HEK293 (cell line): ENCODE measurements around the gene PCSK5.

Experiments used
- CTCF ChIA-PET: fragments of 350-600 bp; formaldehyde crosslinking; extraction: SDS; loops from one replicate; lab custom pipeline; 2021; ENCODE audit warnings: antibody characterized with exemption; lab: Yijun Ruan, JAX
- POLR2A ChIA-PET: fragments of 300-600 bp; formaldehyde crosslinking; extraction: SDS; loops from one replicate; lab custom pipeline; 2020; ENCODE audit warnings: antibody characterized with exemption, inconsistent platforms; lab: Yijun Ruan, JAX
- H3K27ac ChIP-seq: fragments of 200-500 bp; sonication (Bioruptor generic); 2 replicates; pipeline ENCODE4 v1.5.1; 2014; ENCODE audit warnings: low read depth, low read length, control low read depth, inconsistent platforms; ENCODE audit errors: extremely low read depth
- H3K36me3 ChIP-seq, 2 experiments: fragments of 200-500 bp in 1 of 2; sonication (Bioruptor generic) in 1 of 2; 1 replicate in 1 of 2; 2 replicates in 1 of 2; pipeline ENCODE4 v1.5.1; 2014 to 2017; ENCODE audit warnings: inconsistent platforms in 2 of 2, low read length in 2 of 2; ENCODE audit not compliant: control insufficient read depth in 2 of 2, insufficient read depth in 1 of 2
- H3K4me1 ChIP-seq: fragments of 200-500 bp; sonication (Bioruptor generic); 2 replicates; pipeline ENCODE4 v1.5.1; 2014; ENCODE audit warnings: mild to moderate bottlenecking, low read length, inconsistent platforms; ENCODE audit not compliant: control insufficient read depth, insufficient read depth
- H3K4me3 ChIP-seq: 2 replicates; pipeline ENCODE4 v1.5.1; 2011; ENCODE audit warnings: low read depth, mild to moderate bottlenecking, control low read depth, low read length, moderate library complexity
- H3K9me3 ChIP-seq: fragments of 200-500 bp; sonication (Bioruptor generic); 2 replicates; pipeline ENCODE4 v1.5.1; 2014; ENCODE audit warnings: low read depth, low read length, inconsistent platforms; ENCODE audit not compliant: control insufficient read depth, insufficient read depth
- FEZF1 ChIP-seq: fragments of 450-650 bp; formaldehyde crosslinking; IDR thresholded peaks from 2 replicates; pipeline ENCODE4 v1.5.1; 2016; ENCODE audit warnings: missing biosample characterization, missing genetic modification characterization
- KLF1 ChIP-seq: fragments of 450-650 bp; formaldehyde crosslinking; IDR thresholded peaks from 2 replicates; pipeline ENCODE4 v1.5.1; 2016; ENCODE audit warnings: missing biosample characterization, missing genetic modification characterization
- ZFP41 ChIP-seq: fragments of 450-650 bp; formaldehyde crosslinking; IDR thresholded peaks from 2 replicates; pipeline ENCODE4 v1.5.1; 2016; ENCODE audit warnings: missing biosample characterization, missing genetic modification characterization, borderline replicate concordance
- ZFP69B ChIP-seq: fragments of 450-650 bp; formaldehyde crosslinking; IDR thresholded peaks from 2 replicates; pipeline ENCODE4 v1.5.1; 2016; ENCODE audit warnings: missing biosample characterization, missing genetic modification characterization
- ZNF138 ChIP-seq: fragments of 450-650 bp; formaldehyde crosslinking; IDR thresholded peaks from 2 replicates; pipeline ENCODE4 v1.5.1; 2016; ENCODE audit warnings: missing biosample characterization, missing genetic modification characterization, borderline replicate concordance
- ZNF266 ChIP-seq: fragments of 450-650 bp; formaldehyde crosslinking; IDR thresholded peaks from 2 replicates; pipeline ENCODE4 v1.5.1; 2016; ENCODE audit warnings: missing biosample characterization, missing genetic modification characterization, low read depth
- ZNF311 ChIP-seq: fragments of 450-650 bp; formaldehyde crosslinking; IDR thresholded peaks from 2 replicates; pipeline ENCODE4 v1.5.1; 2017; ENCODE audit warnings: missing biosample characterization, missing genetic modification characterization, borderline replicate concordance
- ZNF350 ChIP-seq: fragments of 450-650 bp; formaldehyde crosslinking; IDR thresholded peaks from 2 replicates; pipeline ENCODE4 v1.5.0; 2017; ENCODE audit warnings: missing biosample characterization, mild to moderate bottlenecking, missing genetic modification characterization
- ZNF366 ChIP-seq: fragments of 450-650 bp; formaldehyde crosslinking; conservative IDR thresholded peaks from 2 replicates; pipeline ENCODE4 v1.5.1; 2016; ENCODE audit warnings: missing biosample characterization, missing genetic modification characterization
- ZNF391 ChIP-seq: fragments of 450-650 bp; formaldehyde crosslinking; IDR thresholded peaks from 2 replicates; pipeline ENCODE4 v1.5.1; 2016; ENCODE audit warnings: low read depth, missing biosample characterization, missing genetic modification characterization, borderline replicate concordance
- ZNF426 ChIP-seq: fragments of 450-650 bp; formaldehyde crosslinking; IDR thresholded peaks from 2 replicates; pipeline ENCODE4 v1.5.1; 2017; ENCODE audit warnings: missing biosample characterization, missing genetic modification characterization, mild to moderate bottlenecking, inconsistent platforms, moderate library complexity
- ZNF510 ChIP-seq: fragments of 450-650 bp; formaldehyde crosslinking; IDR thresholded peaks from 2 replicates; pipeline ENCODE4 v1.5.1; 2018; ENCODE audit warnings: mild to moderate bottlenecking, missing genetic modification characterization, missing biosample characterization; ENCODE audit not compliant: insufficient replicate concordance
- ZNF660 ChIP-seq: fragments of 450-650 bp; IDR thresholded peaks from 2 replicates; pipeline ENCODE4 v1.5.1; 2018; ENCODE audit warnings: missing biosample characterization, mild to moderate bottlenecking, missing genetic modification characterization
- ZNF768 ChIP-seq: fragments of 450-650 bp; formaldehyde crosslinking; IDR thresholded peaks from 2 replicates; pipeline ENCODE4 v1.5.1; 2018; ENCODE audit warnings: missing biosample characterization, mild to moderate bottlenecking, missing genetic modification characterization
- ZNF777 ChIP-seq: fragments of 450-650 bp; formaldehyde crosslinking; IDR thresholded peaks from 2 replicates; pipeline ENCODE4 v1.5.1; 2017; ENCODE audit warnings: missing biosample characterization, missing genetic modification characterization, borderline replicate concordance
- ZNF792 ChIP-seq: fragments of 450-650 bp; formaldehyde crosslinking; IDR thresholded peaks from 2 replicates; pipeline ENCODE4 v1.5.1; 2016; ENCODE audit warnings: missing biosample characterization, missing genetic modification characterization
- TF ChIP-seq, protein P1 (sequence below): fragments of 450-650 bp; formaldehyde crosslinking; IDR thresholded peaks from 2 replicates; pipeline ENCODE4 v1.5.1; 2016; ENCODE audit warnings: missing biosample characterization, missing genetic modification characterization
- TF ChIP-seq, protein P2 (sequence below): fragments of 450-650 bp; formaldehyde crosslinking; IDR thresholded peaks from 2 replicates; pipeline ENCODE4 v1.5.1; 2016; ENCODE audit warnings: missing biosample characterization, missing genetic modification characterization
- TF ChIP-seq, protein P3 (sequence below): fragments of 450-650 bp; formaldehyde crosslinking; IDR thresholded peaks from 2 replicates; pipeline ENCODE4 v1.5.1; 2016; ENCODE audit warnings: missing biosample characterization, missing genetic modification characterization
- TF ChIP-seq, protein P4 (sequence below): fragments of 450-650 bp; IDR thresholded peaks from 2 replicates; pipeline ENCODE4 v1.5.1; 2018; ENCODE audit warnings: missing biosample characterization, mild to moderate bottlenecking, missing genetic modification characterization
- TF ChIP-seq, protein P5 (sequence below): fragments of 450-650 bp; formaldehyde crosslinking; IDR thresholded peaks from 2 replicates; pipeline ENCODE4 v1.5.1; 2016; ENCODE audit warnings: missing biosample characterization, missing genetic modification characterization

Gene PCSK5

DNA sequence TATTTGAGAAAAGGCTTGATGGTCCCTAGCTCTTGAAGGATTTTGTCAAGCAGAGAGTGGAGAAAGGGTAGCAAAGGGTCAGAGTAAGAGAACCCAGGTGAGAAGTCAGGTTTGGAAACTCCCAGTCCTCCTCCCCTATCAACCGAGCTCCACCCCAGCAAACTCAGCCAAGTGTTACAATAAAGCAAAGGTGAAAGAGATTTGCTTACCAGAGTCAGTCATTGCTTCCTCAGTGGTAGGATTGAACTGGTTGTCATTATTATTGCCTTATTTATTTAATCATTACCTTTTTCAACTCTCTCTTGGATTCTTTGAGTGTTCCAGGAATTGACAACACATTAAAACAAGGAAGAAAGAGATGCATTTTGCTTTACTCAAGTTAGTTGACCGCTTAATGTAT, 423.3 kb downstream of the PCSK5 start:
- POLR2A ChIA-PET: no interaction called here
- H3K4me1 ChIP-seq: no peaks in the 10 kb centered on the region
- H3K9me3 ChIP-seq: no peaks in the 10 kb centered on the region
- no peak overlapping the region for H3K27ac ChIP-seq
- TF ChIP-seq, protein P1, sequence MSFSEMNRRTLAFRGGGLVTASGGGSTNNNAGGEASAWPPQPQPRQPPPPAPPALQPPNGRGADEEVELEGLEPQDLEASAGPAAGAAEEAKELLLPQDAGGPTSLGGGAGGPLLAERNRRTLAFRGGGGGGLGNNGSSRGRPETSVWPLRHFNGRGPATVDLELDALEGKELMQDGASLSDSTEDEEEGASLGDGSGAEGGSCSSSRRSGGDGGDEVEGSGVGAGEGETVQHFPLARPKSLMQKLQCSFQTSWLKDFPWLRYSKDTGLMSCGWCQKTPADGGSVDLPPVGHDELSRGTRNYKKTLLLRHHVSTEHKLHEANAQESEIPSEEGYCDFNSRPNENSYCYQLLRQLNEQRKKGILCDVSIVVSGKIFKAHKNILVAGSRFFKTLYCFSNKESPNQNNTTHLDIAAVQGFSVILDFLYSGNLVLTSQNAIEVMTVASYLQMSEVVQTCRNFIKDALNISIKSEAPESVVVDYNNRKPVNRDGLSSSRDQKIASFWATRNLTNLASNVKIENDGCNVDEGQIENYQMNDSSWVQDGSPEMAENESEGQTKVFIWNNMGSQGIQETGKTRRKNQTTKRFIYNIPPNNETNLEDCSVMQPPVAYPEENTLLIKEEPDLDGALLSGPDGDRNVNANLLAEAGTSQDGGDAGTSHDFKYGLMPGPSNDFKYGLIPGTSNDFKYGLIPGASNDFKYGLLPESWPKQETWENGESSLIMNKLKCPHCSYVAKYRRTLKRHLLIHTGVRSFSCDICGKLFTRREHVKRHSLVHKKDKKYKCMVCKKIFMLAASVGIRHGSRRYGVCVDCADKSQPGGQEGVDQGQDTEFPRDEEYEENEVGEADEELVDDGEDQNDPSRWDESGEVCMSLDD (tag by site-specific recombination): no peak
- TF ChIP-seq ZNF792: no peak
- no peak for TF ChIP-seq ZFP41
- TF ChIP-seq ZNF138 (tag by site-specific recombination): no peak
- TF ChIP-seq ZNF426 (tag by site-specific recombination): no peak
- TF ChIP-seq, protein P2, sequence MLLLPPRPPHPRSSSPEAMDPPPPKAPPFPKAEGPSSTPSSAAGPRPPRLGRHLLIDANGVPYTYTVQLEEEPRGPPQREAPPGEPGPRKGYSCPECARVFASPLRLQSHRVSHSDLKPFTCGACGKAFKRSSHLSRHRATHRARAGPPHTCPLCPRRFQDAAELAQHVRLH: no peak
- no peak for TF ChIP-seq ZNF768 (tag by site-specific recombination)
- TF ChIP-seq FEZF1: no peak
- TF ChIP-seq ZNF777 (tag by site-specific recombination): no peak
- no peak for TF ChIP-seq ZNF311 (tag by site-specific recombination)
- no peak for TF ChIP-seq ZNF366 (tag by site-specific recombination)
- TF ChIP-seq ZNF266: no peak
- TF ChIP-seq ZNF391 (tag by site-specific recombination): no peak
- TF ChIP-seq, protein P3, sequence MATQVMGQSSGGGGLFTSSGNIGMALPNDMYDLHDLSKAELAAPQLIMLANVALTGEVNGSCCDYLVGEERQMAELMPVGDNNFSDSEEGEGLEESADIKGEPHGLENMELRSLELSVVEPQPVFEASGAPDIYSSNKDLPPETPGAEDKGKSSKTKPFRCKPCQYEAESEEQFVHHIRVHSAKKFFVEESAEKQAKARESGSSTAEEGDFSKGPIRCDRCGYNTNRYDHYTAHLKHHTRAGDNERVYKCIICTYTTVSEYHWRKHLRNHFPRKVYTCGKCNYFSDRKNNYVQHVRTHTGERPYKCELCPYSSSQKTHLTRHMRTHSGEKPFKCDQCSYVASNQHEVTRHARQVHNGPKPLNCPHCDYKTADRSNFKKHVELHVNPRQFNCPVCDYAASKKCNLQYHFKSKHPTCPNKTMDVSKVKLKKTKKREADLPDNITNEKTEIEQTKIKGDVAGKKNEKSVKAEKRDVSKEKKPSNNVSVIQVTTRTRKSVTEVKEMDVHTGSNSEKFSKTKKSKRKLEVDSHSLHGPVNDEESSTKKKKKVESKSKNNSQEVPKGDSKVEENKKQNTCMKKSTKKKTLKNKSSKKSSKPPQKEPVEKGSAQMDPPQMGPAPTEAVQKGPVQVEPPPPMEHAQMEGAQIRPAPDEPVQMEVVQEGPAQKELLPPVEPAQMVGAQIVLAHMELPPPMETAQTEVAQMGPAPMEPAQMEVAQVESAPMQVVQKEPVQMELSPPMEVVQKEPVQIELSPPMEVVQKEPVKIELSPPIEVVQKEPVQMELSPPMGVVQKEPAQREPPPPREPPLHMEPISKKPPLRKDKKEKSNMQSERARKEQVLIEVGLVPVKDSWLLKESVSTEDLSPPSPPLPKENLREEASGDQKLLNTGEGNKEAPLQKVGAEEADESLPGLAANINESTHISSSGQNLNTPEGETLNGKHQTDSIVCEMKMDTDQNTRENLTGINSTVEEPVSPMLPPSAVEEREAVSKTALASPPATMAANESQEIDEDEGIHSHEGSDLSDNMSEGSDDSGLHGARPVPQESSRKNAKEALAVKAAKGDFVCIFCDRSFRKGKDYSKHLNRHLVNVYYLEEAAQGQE (tag by site-specific recombination): no peak
- TF ChIP-seq, protein P4, sequence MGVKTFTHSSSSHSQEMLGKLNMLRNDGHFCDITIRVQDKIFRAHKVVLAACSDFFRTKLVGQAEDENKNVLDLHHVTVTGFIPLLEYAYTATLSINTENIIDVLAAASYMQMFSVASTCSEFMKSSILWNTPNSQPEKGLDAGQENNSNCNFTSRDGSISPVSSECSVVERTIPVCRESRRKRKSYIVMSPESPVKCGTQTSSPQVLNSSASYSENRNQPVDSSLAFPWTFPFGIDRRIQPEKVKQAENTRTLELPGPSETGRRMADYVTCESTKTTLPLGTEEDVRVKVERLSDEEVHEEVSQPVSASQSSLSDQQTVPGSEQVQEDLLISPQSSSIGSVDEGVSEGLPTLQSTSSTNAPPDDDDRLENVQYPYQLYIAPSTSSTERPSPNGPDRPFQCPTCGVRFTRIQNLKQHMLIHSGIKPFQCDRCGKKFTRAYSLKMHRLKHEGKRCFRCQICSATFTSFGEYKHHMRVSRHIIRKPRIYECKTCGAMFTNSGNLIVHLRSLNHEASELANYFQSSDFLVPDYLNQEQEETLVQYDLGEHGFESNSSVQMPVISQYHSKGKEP (tag by site-specific recombination): no peak
- TF ChIP-seq ZFP69B (tag by site-specific recombination): no peak
- peaks cover 0 to 3% of the 10 kb centered on the region in 2 experiments; a peak in 1 of 3 replicates for H3K36me3 ChIP-seq
- H3K4me3 ChIP-seq: no peak overlapping the region
- CTCF ChIA-PET: interaction anchor here (0.6 to 1.2 kb wide), 4 partner anchors 10 to 741 kb away, joined by 3 to 5 read pairs (median 4); no protein-coding TSS in a partner anchor

DNA sequence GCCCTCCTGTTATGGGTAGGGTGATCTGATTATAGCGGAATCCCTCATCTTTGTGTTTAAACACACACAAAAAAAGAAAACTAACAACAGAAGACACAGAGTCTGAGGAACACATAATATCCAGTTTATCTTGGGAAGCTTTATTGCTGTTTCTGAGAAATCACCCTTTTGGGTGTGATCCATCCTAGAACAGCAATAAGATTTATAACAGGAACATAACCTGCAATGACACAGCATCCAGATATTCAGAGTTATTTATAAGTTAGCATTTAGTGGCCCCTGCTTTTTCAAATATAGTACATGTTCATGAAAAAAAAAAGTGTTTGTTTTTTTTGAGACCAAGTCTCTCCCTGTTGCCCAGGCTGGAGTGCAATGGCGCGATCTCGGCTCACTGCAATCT, 423.8 kb downstream of the PCSK5 start:
- peaks cover 0 to 3% of the 10 kb centered on the region in 2 experiments; a peak in 1 of 3 replicates for H3K36me3 ChIP-seq
- POLR2A ChIA-PET: no interaction called here
- H3K4me3 ChIP-seq: no peak overlapping the region
- H3K9me3 ChIP-seq: no peaks in the 10 kb centered on the region
- CTCF ChIA-PET: interaction anchor here (0.6 to 1.1 kb wide), 3 partner anchors 87 to 742 kb away, joined by 3 to 5 read pairs (median 3); no protein-coding TSS in a partner anchor
- H3K4me1 ChIP-seq: no peaks in the 10 kb centered on the region
- no peak for TF ChIP-seq FEZF1
- no peak for TF ChIP-seq ZNF510 (tag by site-specific recombination)
- TF ChIP-seq KLF1 (tag by site-specific recombination): no peak
- no peak for TF ChIP-seq ZNF350 (tag by site-specific recombination)
- TF ChIP-seq, protein P5, sequence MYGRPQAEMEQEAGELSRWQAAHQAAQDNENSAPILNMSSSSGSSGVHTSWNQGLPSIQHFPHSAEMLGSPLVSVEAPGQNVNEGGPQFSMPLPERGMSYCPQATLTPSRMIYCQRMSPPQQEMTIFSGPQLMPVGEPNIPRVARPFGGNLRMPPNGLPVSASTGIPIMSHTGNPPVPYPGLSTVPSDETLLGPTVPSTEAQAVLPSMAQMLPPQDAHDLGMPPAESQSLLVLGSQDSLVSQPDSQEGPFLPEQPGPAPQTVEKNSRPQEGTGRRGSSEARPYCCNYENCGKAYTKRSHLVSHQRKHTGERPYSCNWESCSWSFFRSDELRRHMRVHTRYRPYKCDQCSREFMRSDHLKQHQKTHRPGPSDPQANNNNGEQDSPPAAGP (tag by site-specific recombination): no peak
- TF ChIP-seq ZNF660: no peak
- no peak overlapping the region for H3K27ac ChIP-seq
